H1 (cell line): ENCODE results near the gene MDFIC. TPM values are rescaled to one million over a fixed set of nuclear protein-coding genes. Genes with fewer than 3 reads are reported as not detected.

Experiments used
- CTCF ChIA-PET: fragments of 300-600 bp; sonication (Branson Sonifier 250); formaldehyde crosslinking; loops from one replicate; lab custom pipeline; 2021; ENCODE audit not compliant: partially characterized antibody; lab: Charles Lee
- POLR2A ChIA-PET: fragments of 300-600 bp; sonication (Branson Sonifier 250); formaldehyde crosslinking; loops from one replicate; lab custom pipeline; 2021; ENCODE audit warnings: inconsistent platforms; ENCODE audit not compliant: partially characterized antibody; lab: Charles Lee
- DNase-seq, 2 experiments: peaks; one replicate each; pipeline versions ENCODE4 v3.0.0 to v3.0.0-alpha.2; 2010 to 2022; ENCODE audit warnings: low spot score in 2 of 2, low read depth in 1 of 2, mixed read lengths in 1 of 2
- FAIRE-seq: peaks from 2 replicates; lab custom pipeline; 2011; peaks lifted over from hg19 to GRCh38; lab: Jason Lieb, UNC
- H2AFZ ChIP-seq: 2 replicates; pipeline ENCODE4 v1.8.1; 2012; ENCODE audit warnings: low read length, inconsistent platforms
- H2AK5ac ChIP-seq: 2 replicates; pipeline ENCODE4 v1.6.1; 2013; ENCODE audit warnings: low read depth, low read length
- H2BK120ac ChIP-seq: replicated peaks from 2 replicates; pipeline ENCODE3; 2013; ENCODE audit warnings: low read depth, low read length, inconsistent platforms
- H2BK12ac ChIP-seq: 2 replicates; pipeline ENCODE4 v1.6.1; 2013; ENCODE audit warnings: low read depth, low read length
- H2BK15ac ChIP-seq: 2 replicates; pipeline ENCODE4 v1.6.1; 2013; ENCODE audit warnings: low read length
- H2BK20ac ChIP-seq: 2 replicates; pipeline ENCODE4 v1.6.1; 2013; ENCODE audit warnings: low read length
- H2BK5ac ChIP-seq: 2 replicates; pipeline ENCODE4 v1.6.1; 2013; ENCODE audit warnings: low read depth, low read length
- H3K14ac ChIP-seq: 2 replicates; pipeline ENCODE4 v1.6.1; 2013; ENCODE audit warnings: inconsistent platforms; ENCODE audit not compliant: insufficient read length
- H3K18ac ChIP-seq: 2 replicates; pipeline ENCODE4 v1.6.1; 2013; ENCODE audit warnings: low read length; ENCODE audit errors: extremely low read depth
- H3K23ac ChIP-seq: 2 replicates; pipeline ENCODE4 v1.6.1; 2013; ENCODE audit warnings: inconsistent platforms; ENCODE audit not compliant: insufficient read length
- H3K23me2 ChIP-seq: 2 replicates; pipeline ENCODE4 v1.6.1; 2013; ENCODE audit warnings: low read depth, low read length
- H3K27ac ChIP-seq: 2 replicates; pipeline ENCODE4 v1.6.1; 2011; ENCODE audit warnings: low read depth, low read length, inconsistent platforms
- H3K27me3 ChIP-seq, 4 experiments: replicated peaks in 1 of 4; 1 replicate in 1 of 4; 2 replicates in 3 of 4; pipeline versions ENCODE4 v1.6.1 to v1.8.1; 2011 to 2013; ENCODE audit warnings: low read length in 3 of 4, mild to moderate bottlenecking in 3 of 4, inconsistent platforms in 2 of 4, mixed read lengths in 2 of 4, moderate library complexity in 1 of 4; ENCODE audit not compliant: control insufficient read depth in 3 of 4, insufficient read depth in 3 of 4; ENCODE audit errors: extremely low read depth in 1 of 4
- H3K36me3 ChIP-seq, 4 experiments: 2 replicates each; pipeline versions ENCODE4 v1.6.1 to v1.8.1; 2011 to 2013; ENCODE audit warnings: mild to moderate bottlenecking in 4 of 4, low read length in 3 of 4, moderate library complexity in 2 of 4, control low read depth in 1 of 4, inconsistent platforms in 1 of 4; ENCODE audit not compliant: insufficient read depth in 4 of 4, control insufficient read depth in 2 of 4
- H3K4ac ChIP-seq: replicated peaks from 2 replicates; pipeline ENCODE3; 2013; ENCODE audit warnings: low read length, low read depth, mixed read lengths, inconsistent platforms; ENCODE audit not compliant: insufficient read length
- H3K4me1 ChIP-seq, 4 experiments: replicated peaks in 1 of 4; 1 replicate in 1 of 4; 2 replicates in 3 of 4; pipeline versions ENCODE4 v1.6.1 to v1.8.1; 2011 to 2013; ENCODE audit warnings: low read length in 3 of 4, inconsistent platforms in 2 of 4, mixed read lengths in 1 of 4; ENCODE audit not compliant: insufficient read depth in 4 of 4, control insufficient read depth in 3 of 4
- H3K4me2 ChIP-seq, 2 experiments: 2 replicates each; pipeline versions ENCODE4 v1.6.1 to v1.8.1; 2011 to 2013; ENCODE audit warnings: low read depth in 2 of 2, low read length in 2 of 2, control low read depth in 1 of 2, inconsistent platforms in 1 of 2, mild to moderate bottlenecking in 1 of 2; ENCODE audit not compliant: insufficient read depth in 1 of 2
- H3K4me3 ChIP-seq, 4 experiments: fragments of 200-600, 300-600 bp in 1 of 4; sonication (generic), shearing (Covaris generic), sonication (Bioruptor Twin) in 1 of 4; 2 replicates each; pipeline versions ENCODE4 v1.5.1 to v1.8.1; 2011 to 2016; ENCODE audit warnings: low read length in 4 of 4, low read depth in 3 of 4, control low read depth in 2 of 4, inconsistent platforms in 2 of 4, mild to moderate bottlenecking in 2 of 4, mixed read lengths in 1 of 4, moderate library complexity in 1 of 4; ENCODE audit not compliant: insufficient read depth in 2 of 4; ENCODE audit errors: extremely low read depth in 1 of 4
- H3K56ac ChIP-seq: replicated peaks from 2 replicates; pipeline ENCODE3; 2013; ENCODE audit warnings: low read depth, mild to moderate bottlenecking, mixed read lengths, low read length, inconsistent platforms; ENCODE audit not compliant: insufficient read length
- H3K79me1 ChIP-seq: 2 replicates; pipeline ENCODE4 v1.6.1; 2013; ENCODE audit warnings: low read depth, low read length, control low read depth
- H3K79me2 ChIP-seq, 2 experiments: 2 replicates each; pipeline versions ENCODE4 v1.6.1 to v1.8.1; 2012 to 2013; ENCODE audit warnings: low read length in 2 of 2, mild to moderate bottlenecking in 2 of 2, inconsistent platforms in 1 of 2; ENCODE audit not compliant: insufficient read depth in 2 of 2, control insufficient read depth in 1 of 2
- H3K9ac ChIP-seq, 4 experiments: replicated peaks in 1 of 4; 1 replicate in 1 of 4; 2 replicates in 3 of 4; pipeline versions ENCODE4 v1.6.1 to v1.8.1; 2011 to 2013; ENCODE audit warnings: low read depth in 3 of 4, low read length in 3 of 4, control low read depth in 2 of 4, mild to moderate bottlenecking in 2 of 4, moderate library complexity in 2 of 4, inconsistent platforms in 1 of 4; ENCODE audit errors: extremely low read depth in 1 of 4
- H3K9me3 ChIP-seq, 2 experiments: 2 replicates each; pipeline versions ENCODE4 v1.6.1 to v1.8.1; 2012 to 2013; ENCODE audit warnings: mild to moderate bottlenecking in 2 of 2, moderate library complexity in 2 of 2, control low read depth in 1 of 2, inconsistent platforms in 1 of 2, low read depth in 1 of 2, low read length in 1 of 2, mixed read lengths in 1 of 2; ENCODE audit not compliant: insufficient read depth in 2 of 2
- H4K20me1 ChIP-seq, 2 experiments: replicated peaks in 1 of 2; 2 replicates each; pipeline versions ENCODE3 to v1.8.1; 2011 to 2013; ENCODE audit warnings: inconsistent platforms in 2 of 2, low read length in 2 of 2, mild to moderate bottlenecking in 1 of 2; ENCODE audit not compliant: insufficient read depth in 2 of 2, control insufficient read depth in 1 of 2
- H4K5ac ChIP-seq: 2 replicates; pipeline ENCODE4 v1.6.1; 2013; ENCODE audit warnings: low read length, low read depth, mixed read lengths, inconsistent platforms; ENCODE audit not compliant: insufficient read length
- H4K8ac ChIP-seq: 2 replicates; pipeline ENCODE4 v1.8.0; 2013; ENCODE audit warnings: mild to moderate bottlenecking, moderate library complexity, low read length, inconsistent platforms; ENCODE audit not compliant: insufficient read depth; ENCODE audit errors: extremely low read depth
- H4K91ac ChIP-seq: replicated peaks from 2 replicates; pipeline ENCODE3; 2013; ENCODE audit warnings: low read length, mixed read lengths, inconsistent platforms; ENCODE audit not compliant: insufficient read length
- BCL11A ChIP-seq, 2 experiments: IDR thresholded peaks; one replicate each; pipeline ENCODE4 v1.6.1; 2011; ENCODE audit warnings: low read depth in 2 of 2, low read length in 2 of 2, mild to moderate bottlenecking in 2 of 2
- CEBPB ChIP-seq: IDR thresholded peaks from 2 replicates; pipeline ENCODE4 v1.6.1; 2012; ENCODE audit warnings: low read depth, low read length
- NRF1 ChIP-seq: IDR thresholded peaks from 2 replicates; pipeline ENCODE4 v1.6.1; 2011; ENCODE audit warnings: mild to moderate bottlenecking, low read depth, low read length, improper control_type of control experiment
- WGBS, 2 experiments: shearing (Covaris generic) in 1 of 2; methylation state at CpG; one replicate each; pipeline versions ENCODE4 v1.1.6 to v1.1.7; 2013 to 2015; ENCODE audit warnings: low lambda C conversion rate in 2 of 2, mixed read lengths in 2 of 2, inconsistent platforms in 1 of 2, low coverage in 1 of 2, missing lambda C conversion rate in 1 of 2; ENCODE audit not compliant: insufficient replicate concordance in 2 of 2, insufficient coverage in 1 of 2, insufficient read length in 1 of 2; ENCODE audit errors: extremely low coverage in 1 of 2, missing lambda C conversion rate in 1 of 2; 5-methylcytosine and 5-hydroxymethylcytosine counted together
- polyA plus RNA-seq, 7 experiments: library from polyadenylated mRNA; depleted of rRNA in 3 of 7; stranded (reverse) in 5 of 7; unstranded in 2 of 7; fragments of >200 nt in 5 of 7; fragments of 200-250 nt in 2 of 7; gene quantifications; 1 replicate in 5 of 7; 2 replicates in 1 of 7; 4 replicates in 1 of 7; pipeline versions ENCODE4 v1.2.1 to v1.2.3, GENCODE V29; 2011 to 2013; ENCODE audit warnings: missing spikeins in 2 of 7, mixed read lengths in 2 of 7
- total RNA-seq: library from RNA; stranded (reverse); fragmentation: NEBNext Ultra II Directional; extraction: Animal tissue kit (Norgen Biotek cat#: 25700); gene quantifications from 2 replicates; pipeline ENCODE4 v1.2.1, GENCODE V29; 2021

MDFIC gene
- total and polyA plus RNA-seq, 2 of the 8 experiments (the other 6 are each of a cell fraction or from before 2014, with no cell fraction given): 2.3 to 11.4 TPM

DNA sequence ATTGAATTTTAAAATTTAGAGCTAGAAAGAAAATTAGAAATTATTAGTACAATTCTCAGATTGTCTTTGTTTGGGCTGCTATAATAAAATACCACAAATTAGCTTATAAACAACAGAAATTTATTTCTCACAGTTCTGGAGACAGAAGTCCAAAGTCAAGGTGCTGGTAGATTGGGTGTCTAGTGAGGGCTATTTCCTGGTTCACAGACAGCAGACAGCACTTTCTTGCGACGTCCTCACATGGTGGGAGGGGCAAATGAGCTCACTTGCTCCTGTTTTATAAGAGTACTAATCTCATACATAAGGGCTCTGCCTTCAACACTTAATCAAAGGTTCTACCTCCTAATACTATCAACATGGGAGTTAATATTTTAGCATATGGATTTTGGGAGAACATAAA lies 134.1 kb downstream of the MDFIC start:
- Histone ChIP-seq H3K4me2 (no peak overlapping the region), H3K79me1 (no peaks in the 10 kb centered on the region), H2BK20ac (no peak overlapping the region), H3K36me3 (no peaks in the 10 kb centered on the region), H4K8ac (no peak overlapping the region), H3K4me3 (no peak overlapping the region), H4K5ac (no peak overlapping the region), H3K79me2 (no peaks in the 10 kb centered on the region), H3K4me1 (peaks cover 0 to 3% (median 0%) of the 10 kb centered on the region in 4 experiments; a peak in 1 of 7 replicates), H3K56ac (no peak overlapping the region), H3K27ac (no peak overlapping the region), H3K9me3 (no peaks in the 10 kb centered on the region; a peak in 1 of 4 replicates), H2BK12ac (no peak overlapping the region), H3K23ac (no peak overlapping the region)
- POLR2A ChIA-PET: no interaction called here
- TF ChIP-seq CEBPB (peak; percentile 70), BCL11A (IDR thresholded peaks at IDR 0.05; ENCODE audit: low read depth in 2 of 2, low read length in 2 of 2) (no peak), NRF1 (no peak)
- TF ChIP-seq, all 59 proteins: peak for 1
- Histone ChIP-seq H3K14ac (no peak overlapping the region), H2BK5ac (no peak overlapping the region), H4K91ac (no peak overlapping the region), H2AK5ac (no peak overlapping the region), H3K4ac (no peak overlapping the region), H3K18ac (no peak overlapping the region), H3K9ac (no peak overlapping the region), H3K23me2 (no peaks in the 10 kb centered on the region), H2AFZ (no peak overlapping the region), H4K20me1 (no peaks in the 10 kb centered on the region), H2BK15ac (no peak overlapping the region), H3K27me3 (no peaks in the 10 kb centered on the region), H2BK120ac (no peak overlapping the region)
- FAIRE-seq (no peak), DNase-seq (no peak)
- 77% methylated on average over 2 of the region's 2 CpGs; no CpG with 5 or more reads in 1 of the 2 experiments for WGBS, 2 experiments
- CTCF ChIA-PET: interaction anchor here (1.1 kb wide), 1 partner anchor 16 kb away, joined by 3 read pairs; no protein-coding TSS in a partner anchor
